ENCODE results near the gene SAMD7.

Gene SAMD7

GRCh38 chr3:169911272-169911671, at the start of gene SAMD7:
Gene SAMD7 (plus strand): TSS chr3:169911572. CDS start chr3:169919499, 7,927 bp downstream.
- no peak for DNase-seq

- no peak for DNase-seq
These were observed 49.5 kb upstream of the SAMD7 start for GRCh38 chr3:169861871-169862270.

GRCh38 chr3:169863458-169863899, 47.9 kb upstream of the SAMD7 start:
- peak; percentile 76 for DNase-seq

- DNase-seq, result no peak
These were observed 47.1 kb upstream of the SAMD7 start for GRCh38 chr3:169864270-169864669.

- DNase-seq, result no peak
These were observed 46.1 kb upstream of the SAMD7 start for GRCh38 chr3:169865176-169865767.

- DNase-seq, result no peak
These were observed 43.7 kb upstream of the SAMD7 start for GRCh38 chr3:169867584-169868210.

- no peak for DNase-seq
These were observed 43.0 kb upstream of the SAMD7 start for GRCh38 chr3:169868369-169868768.

GRCh38 chr3:169869484-169870220, 41.7 kb upstream of the SAMD7 start, which contains the start of gene LRRC31:
Gene LRRC31 (minus strand): TSS chr3:169869935. CDS start chr3:169869807, 128 bp downstream.
- peak; percentile 80 for DNase-seq

- DNase-seq, result no peak
These were observed 40.1 kb upstream of the SAMD7 start for GRCh38 chr3:169871129-169871886.

- DNase-seq, result no peak
These were observed 32.3 kb upstream of the SAMD7 start for GRCh38 chr3:169879013-169879557.

GRCh38 chr3:169879845-169880575, 31.4 kb upstream of the SAMD7 start:
- DNase-seq, result no peak

- DNase-seq, result no peak
These were observed 30.7 kb upstream of the SAMD7 start for GRCh38 chr3:169880576-169881250.

- no peak for DNase-seq
These were observed 24.7 kb upstream of the SAMD7 start for GRCh38 chr3:169886671-169887070.

GRCh38 chr3:169891886-169892285, 19.5 kb upstream of the SAMD7 start:
- no peak for DNase-seq

- no peak for DNase-seq
These were observed 17.3 kb upstream of the SAMD7 start for GRCh38 chr3:169894110-169894509.

GRCh38 chr3:169895072-169895471, 16.3 kb upstream of the SAMD7 start:
- no peak for DNase-seq

GRCh38 chr3:169897284-169897683, 14.1 kb upstream of the SAMD7 start:
- no peak for DNase-seq

- DNase-seq, result peak; percentile 14
These were observed 9.9 kb upstream of the SAMD7 start for GRCh38 chr3:169901453-169901852.

- no peak for DNase-seq
These were observed 6.0 kb upstream of the SAMD7 start for GRCh38 chr3:169905404-169905803.

GRCh38 chr3:169907476-169907875, 3.9 kb upstream of the SAMD7 start:
- DNase-seq, result no peak

GRCh38 chr3:169907944-169908343, 3.4 kb upstream of the SAMD7 start:
- DNase-seq, result no peak

- DNase-seq, result no peak
These were observed 2.0 kb downstream of the SAMD7 start for GRCh38 chr3:169913323-169913722.
